Measurements from ENCODE around the gene ARL3.
A peak's percentile ranks its signal among the peaks of the same experiment; 100 is the strongest.

ARL3 gene

DNA sequence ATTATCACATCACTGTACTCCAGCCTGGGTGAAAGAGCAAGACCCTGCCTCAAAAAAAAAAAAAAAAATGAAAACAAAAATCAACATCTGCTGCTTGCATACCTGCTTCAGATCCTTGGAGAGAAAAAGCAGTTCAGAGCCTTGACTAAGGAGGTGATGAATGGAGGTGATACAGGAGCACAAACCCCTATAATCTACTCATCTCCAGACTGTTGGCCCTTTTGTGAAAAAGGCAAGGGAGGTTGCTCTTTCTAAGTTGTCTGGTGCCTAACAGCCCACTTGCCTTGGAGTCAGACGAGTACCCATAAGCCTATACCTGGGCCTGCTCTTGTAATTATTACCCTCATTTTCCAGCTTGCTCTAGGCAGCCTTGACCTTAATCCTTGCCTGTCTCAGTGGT lies 1.7 kb upstream of the ARL3 start:
- TF ChIP-seq, protein P1, sequence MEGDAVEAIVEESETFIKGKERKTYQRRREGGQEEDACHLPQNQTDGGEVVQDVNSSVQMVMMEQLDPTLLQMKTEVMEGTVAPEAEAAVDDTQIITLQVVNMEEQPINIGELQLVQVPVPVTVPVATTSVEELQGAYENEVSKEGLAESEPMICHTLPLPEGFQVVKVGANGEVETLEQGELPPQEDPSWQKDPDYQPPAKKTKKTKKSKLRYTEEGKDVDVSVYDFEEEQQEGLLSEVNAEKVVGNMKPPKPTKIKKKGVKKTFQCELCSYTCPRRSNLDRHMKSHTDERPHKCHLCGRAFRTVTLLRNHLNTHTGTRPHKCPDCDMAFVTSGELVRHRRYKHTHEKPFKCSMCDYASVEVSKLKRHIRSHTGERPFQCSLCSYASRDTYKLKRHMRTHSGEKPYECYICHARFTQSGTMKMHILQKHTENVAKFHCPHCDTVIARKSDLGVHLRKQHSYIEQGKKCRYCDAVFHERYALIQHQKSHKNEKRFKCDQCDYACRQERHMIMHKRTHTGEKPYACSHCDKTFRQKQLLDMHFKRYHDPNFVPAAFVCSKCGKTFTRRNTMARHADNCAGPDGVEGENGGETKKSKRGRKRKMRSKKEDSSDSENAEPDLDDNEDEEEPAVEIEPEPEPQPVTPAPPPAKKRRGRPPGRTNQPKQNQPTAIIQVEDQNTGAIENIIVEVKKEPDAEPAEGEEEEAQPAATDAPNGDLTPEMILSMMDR (IDR thresholded peaks at IDR 0.05; ENCODE audit: low read depth, low read length) = no peak
- no peak overlapping the region for H3K4me3 ChIP-seq (ENCODE audit: low read depth, low read length)
- in situ Hi-C loops (cut with HindIII; ENCODE audit: low sequenced_read_pairs) = no loop called here
- no peak for DNase-seq (ENCODE audit: low read depth, low spot score)

DNA sequence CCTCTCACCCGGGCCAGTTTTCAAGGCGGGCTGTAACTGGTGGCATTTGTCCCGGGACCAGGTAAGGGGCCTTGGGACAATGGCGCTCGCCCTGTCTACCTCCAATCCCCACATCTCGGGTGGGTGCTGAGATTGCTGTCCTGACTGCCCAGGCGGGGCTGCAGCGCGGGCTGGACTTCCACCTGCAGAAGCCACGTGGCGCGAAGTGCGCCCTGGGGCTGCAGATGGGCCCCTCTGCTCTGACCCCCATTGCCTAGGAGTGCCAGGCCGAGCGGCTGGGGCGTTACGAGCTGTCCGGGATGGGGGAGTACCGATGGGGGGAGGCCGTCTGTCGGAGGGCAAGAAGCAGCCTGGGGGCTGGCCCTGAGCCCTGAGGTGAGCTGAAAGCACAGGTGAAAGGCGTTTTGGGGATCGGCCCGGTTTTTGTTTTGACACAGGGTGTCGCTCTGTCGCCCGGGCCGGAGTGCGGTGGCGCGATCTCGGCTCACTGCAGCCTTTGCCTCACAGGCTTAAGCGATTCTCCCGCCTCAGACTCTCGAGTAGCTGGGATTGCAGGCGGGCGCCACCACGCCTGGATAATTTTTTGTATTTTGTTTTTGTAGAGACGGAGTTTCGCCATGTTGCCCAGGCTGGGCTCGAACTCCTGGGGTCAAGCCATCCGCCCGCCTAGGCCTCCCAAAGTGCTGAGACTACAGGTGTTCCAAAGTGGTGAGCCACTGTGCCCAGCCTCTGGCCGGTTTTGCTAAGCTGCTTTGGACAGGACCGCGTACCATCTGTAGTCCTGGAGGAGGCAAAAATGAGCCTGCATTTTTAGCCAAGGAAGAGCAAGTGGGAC lies 641 bp upstream of the ARL3 start, which contains the start of gene SFXN2:
Gene SFXN2 (plus strand): TSS at position 16 of the 835 bp plus-strand sequence. CDS start 12,001 bp downstream, outside the sequence.
- peak within 1 kb of the TSS; percentile 94 for H3K4me3 ChIP-seq (ENCODE audit: low read depth, low read length)
- in situ Hi-C loops (cut with HindIII; ENCODE audit: low sequenced_read_pairs) = no loop called here
- TF ChIP-seq, protein P1 (IDR thresholded peaks at IDR 0.05; ENCODE audit: low read depth, low read length) = no peak
- no peak for DNase-seq (ENCODE audit: low read depth, low spot score)

DNA sequence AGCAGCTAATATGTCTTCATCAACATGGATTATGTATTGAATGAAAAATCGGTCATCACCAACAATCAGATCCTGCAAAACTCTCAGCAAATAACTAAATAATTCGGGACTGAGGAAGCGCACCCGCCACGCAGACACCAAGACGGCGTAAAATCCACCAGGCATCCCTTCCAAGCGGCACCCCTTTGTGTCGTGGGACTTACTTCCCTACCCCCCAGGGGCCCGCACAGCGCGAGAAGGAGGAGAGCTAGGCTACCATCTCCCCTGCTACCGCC lies 721 bp downstream of the ARL3 start:
- in situ Hi-C loops (cut with HindIII; ENCODE audit: low sequenced_read_pairs) = no loop called here
- DNase-seq (ENCODE audit: low read depth, low spot score) = no peak
- TF ChIP-seq, protein P1 (IDR thresholded peaks at IDR 0.05; ENCODE audit: low read depth, low read length) = peak; percentile 37
- H3K4me3 ChIP-seq (ENCODE audit: low read depth, low read length) = peak overlapping the region; percentile 94

DNA sequence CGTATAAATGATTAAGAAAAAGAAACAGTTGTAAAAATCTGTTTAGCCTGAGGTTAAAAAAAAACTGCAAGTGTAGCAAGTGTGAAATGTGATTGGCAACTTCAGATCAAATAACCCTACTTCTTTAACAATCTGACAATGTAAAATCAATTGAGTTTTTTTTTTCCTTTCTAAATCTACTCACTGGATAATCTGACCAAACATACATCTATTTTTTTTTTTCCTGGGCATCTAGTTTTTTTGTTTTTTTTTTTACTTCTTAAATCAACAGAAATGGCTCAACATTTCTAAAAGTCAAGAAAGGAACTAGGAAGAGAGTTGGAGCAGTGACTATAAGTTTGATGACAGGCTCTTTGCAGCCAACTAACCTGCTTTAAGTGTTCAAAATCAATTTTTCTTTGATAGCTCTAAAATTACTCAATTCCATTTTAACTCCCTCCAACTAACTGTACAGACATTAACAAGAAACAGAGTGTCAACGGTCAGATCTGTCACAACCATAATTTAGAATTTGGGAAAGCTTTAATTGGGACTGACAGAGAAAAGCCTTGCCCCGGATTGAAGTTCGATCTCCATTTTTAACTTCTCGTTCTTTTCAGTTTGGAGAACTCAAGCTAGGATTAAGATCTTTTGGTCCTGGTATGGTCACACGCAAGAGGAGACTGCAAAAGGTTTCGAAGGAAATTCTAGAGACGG lies 1.2 kb downstream of the ARL3 start:
- H3K4me3 ChIP-seq (ENCODE audit: low read depth, low read length) = peak overlapping the region; percentile 94
- no peak for DNase-seq (ENCODE audit: low read depth, low spot score)
- TF ChIP-seq, protein P1 (IDR thresholded peaks at IDR 0.05; ENCODE audit: low read depth, low read length) = no peak
- in situ Hi-C loops (cut with HindIII; ENCODE audit: low sequenced_read_pairs) = no loop called here

DNA sequence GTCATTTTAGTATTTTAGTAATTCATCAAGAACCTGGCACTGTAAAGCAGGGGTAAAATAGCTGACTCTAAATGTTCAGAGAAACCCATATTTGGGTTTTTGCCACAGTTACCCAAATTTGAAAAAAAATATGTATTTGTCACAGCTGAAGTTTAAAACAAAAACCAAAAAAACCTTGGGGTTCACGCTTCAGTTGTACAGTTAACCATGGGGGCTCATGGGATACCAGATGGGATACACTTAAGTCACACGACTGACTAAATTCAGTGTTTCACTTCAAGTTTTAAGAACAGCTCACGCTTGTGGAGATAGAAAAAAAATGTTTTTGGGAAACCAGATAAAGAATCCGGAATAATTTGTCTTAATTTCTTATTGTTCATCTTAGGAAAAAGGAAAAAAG lies 2.1 kb downstream of the ARL3 start:
- H3K4me3 ChIP-seq (ENCODE audit: low read depth, low read length) = no peak overlapping the region
- in situ Hi-C loops (cut with HindIII; ENCODE audit: low sequenced_read_pairs) = no loop called here
- no peak for DNase-seq (ENCODE audit: low read depth, low spot score)
- TF ChIP-seq, protein P1 (IDR thresholded peaks at IDR 0.05; ENCODE audit: low read depth, low read length) = no peak

DNA sequence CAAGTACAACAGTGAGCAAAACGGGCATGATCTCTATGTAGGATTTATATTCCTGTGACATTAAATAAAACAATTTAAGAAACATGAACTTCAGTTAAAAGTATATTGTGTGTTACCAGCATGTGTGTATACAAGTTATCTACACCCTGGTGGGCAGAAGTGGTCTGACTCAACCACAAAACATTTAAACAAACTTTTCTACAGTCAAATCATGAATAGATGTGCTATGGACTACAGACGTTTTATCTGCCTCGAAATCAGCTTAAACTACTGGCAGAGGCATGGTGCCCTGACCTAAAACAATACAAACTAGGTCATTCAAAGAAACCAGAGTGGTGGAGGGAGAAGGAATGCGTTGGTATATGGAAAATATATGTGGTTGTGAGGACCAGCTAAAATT lies 3.6 kb downstream of the ARL3 start:
- TF ChIP-seq, protein P1 (IDR thresholded peaks at IDR 0.05; ENCODE audit: low read depth, low read length) = no peak
- no peak overlapping the region for H3K4me3 ChIP-seq (ENCODE audit: low read depth, low read length)
- in situ Hi-C loops (cut with HindIII; ENCODE audit: low sequenced_read_pairs) = no loop called here
- peak; percentile 80 for DNase-seq (ENCODE audit: low read depth, low spot score)

Measured in astrocyte of the spinal cord (primary cell).